WTC11 (cell line): ENCODE data around the gene SERPINB4. TPM values are rescaled to one million over a fixed set of nuclear protein-coding genes. Genes with fewer than 3 reads are reported as not detected.

Experiments used
- ATAC-seq: fragments of 200-7000 bp; cut with Tn5 transposase; 2 replicates; pipeline ENCODE4 v1.10.0; 2021; ENCODE audit warnings: mild to moderate bottlenecking, moderate library complexity
- CTCF ChIA-PET: fragments of 300-600 bp; sonication (Branson Sonifier 250); formaldehyde crosslinking; loops from one replicate; lab custom pipeline; 2021; ENCODE audit warnings: antibody characterized with exemption; lab: Charles Lee
- POLR2A ChIA-PET: fragments of 350-600 bp; sonication (Branson Sonifier 250); formaldehyde crosslinking; loops from one replicate; lab custom pipeline; 2021; ENCODE audit warnings: antibody characterized with exemption; lab: Charles Lee
- DNase-seq: peaks from one replicate; pipeline ENCODE4 v3.0.0; 2021; ENCODE audit warnings: low spot score
- H3K27ac Mint-ChIP-seq: 2 replicates; pipeline ENCODE4 v1.8.0; 2021; ENCODE audit warnings: mixed read lengths
- H3K27me3 Mint-ChIP-seq: 2 replicates; pipeline ENCODE4 v1.8.0; 2021; ENCODE audit warnings: low read depth, mild to moderate bottlenecking, moderate library complexity, mixed read lengths
- H3K36me3 Mint-ChIP-seq: 2 replicates; pipeline ENCODE4 v1.8.0; 2021; ENCODE audit warnings: mixed read lengths
- H3K4me1 Mint-ChIP-seq: 2 replicates; pipeline ENCODE4 v1.8.0; 2022; ENCODE audit warnings: mixed read lengths
- H3K4me3 Mint-ChIP-seq: 2 replicates; pipeline ENCODE4 v1.8.0; 2021; ENCODE audit warnings: mild to moderate bottlenecking, moderate library complexity, mixed read lengths
- H3K9me3 Mint-ChIP-seq: 2 replicates; pipeline ENCODE4 v1.8.0; 2021; ENCODE audit warnings: mixed read lengths
- ARID4B ChIP-seq: sonication (generic); formaldehyde crosslinking; IDR thresholded peaks from 2 replicates; pipeline ENCODE4 v1.8.0; 2023; ENCODE audit warnings: missing genetic modification reagents, mild to moderate bottlenecking, borderline replicate concordance
- ATF2 ChIP-seq: sonication (generic); formaldehyde crosslinking; IDR thresholded peaks from 2 replicates; pipeline ENCODE4 v1.8.1; 2022; ENCODE audit warnings: low read depth, missing genetic modification reagents, borderline replicate concordance
- E2F4 ChIP-seq: sonication (generic); formaldehyde crosslinking; IDR thresholded peaks from 2 replicates; pipeline ENCODE4 v1.8.1; 2022; ENCODE audit warnings: low read depth, mild to moderate bottlenecking, moderate library complexity, missing genetic modification reagents, borderline replicate concordance
- FOXP1 ChIP-seq: sonication (generic); formaldehyde crosslinking; IDR thresholded peaks from 2 replicates; pipeline ENCODE4 v1.8.0; 2022; ENCODE audit warnings: missing genetic modification reagents, mild to moderate bottlenecking, moderate library complexity, borderline replicate concordance
- GRHL2 ChIP-seq: fragments of 250-450 bp; sonication (Bioruptor Pico); IDR thresholded peaks from 2 replicates; pipeline ENCODE4 v1.8.0; 2022; ENCODE audit warnings: mild to moderate bottlenecking, moderate library complexity; ENCODE audit not compliant: insufficient replicate concordance, severe bottlenecking
- JAZF1 ChIP-seq: fragments of 250-450 bp; sonication (Bioruptor Pico); IDR thresholded peaks from 2 replicates; pipeline ENCODE4 v1.9.0; 2021; ENCODE audit warnings: moderate library complexity, mild to moderate bottlenecking, inconsistent platforms
- MXD4 ChIP-seq: fragments of 250-450 bp; sonication (Bioruptor Pico); IDR thresholded peaks from 2 replicates; pipeline ENCODE4 v1.8.0; 2021; ENCODE audit warnings: mild to moderate bottlenecking, moderate library complexity, borderline replicate concordance
- OVOL2 ChIP-seq: fragments of 250-450 bp; sonication (Bioruptor Pico); IDR thresholded peaks from 2 replicates; pipeline ENCODE4 v1.9.0; 2021; ENCODE audit warnings: mild to moderate bottlenecking, borderline replicate concordance
- PRDM15 ChIP-seq: sonication (generic); formaldehyde crosslinking; IDR thresholded peaks from 2 replicates; pipeline ENCODE4 v1.8.0; 2022; ENCODE audit warnings: missing genetic modification reagents
- RORB ChIP-seq: fragments of 250-450 bp; sonication (Bioruptor Pico); IDR thresholded peaks from 2 replicates; pipeline ENCODE4 v1.9.0; 2021; ENCODE audit warnings: mild to moderate bottlenecking
- STAT6 ChIP-seq: sonication (generic); formaldehyde crosslinking; conservative IDR thresholded peaks from 2 replicates; pipeline ENCODE4 v1.8.1; 2023; ENCODE audit warnings: mild to moderate bottlenecking, low read depth, missing genetic modification reagents, moderate library complexity
- TEAD4 ChIP-seq: sonication (generic); formaldehyde crosslinking; IDR thresholded peaks from 2 replicates; pipeline ENCODE4 v1.8.0; 2022; ENCODE audit warnings: mild to moderate bottlenecking, missing genetic modification reagents
- ZBTB21 ChIP-seq: sonication (generic); formaldehyde crosslinking; IDR thresholded peaks from 2 replicates; pipeline ENCODE4 v1.8.1; 2023; ENCODE audit warnings: mild to moderate bottlenecking, missing genetic modification reagents, borderline replicate concordance
- ZNF396 ChIP-seq: fragments of 250-450 bp; sonication (Bioruptor Pico); IDR thresholded peaks from 2 replicates; pipeline ENCODE4 v1.8.0; 2021; ENCODE audit warnings: mild to moderate bottlenecking, moderate library complexity, borderline replicate concordance
- total RNA-seq: library from RNA; stranded (reverse); gene quantifications from 3 replicates; pipeline ENCODE4 v1.2.3, GENCODE V29; 2021

SERPINB4 gene
- total RNA-seq, 1 experiment from 2014 or later = 1.3 TPM

- TF ChIP-seq ATF2 (CRISPR knock-in tag) (no peak), ZBTB21 (CRISPR knock-in tag) (no peak), JAZF1 (CRISPR knock-in tag) (no peak), OVOL2 (CRISPR knock-in tag) (no peak), GRHL2 (CRISPR knock-in tag) (no peak), TEAD4 (CRISPR knock-in tag) (no peak), RORB (CRISPR knock-in tag) (no peak), FOXP1 (CRISPR knock-in tag) (no peak), MXD4 (CRISPR knock-in tag) (no peak), PRDM15 (CRISPR knock-in tag) (no peak)
Measured at GRCh38 chr18:63681449-63682340, 37.6 kb upstream of the SERPINB4 start (continued).

DNA sequence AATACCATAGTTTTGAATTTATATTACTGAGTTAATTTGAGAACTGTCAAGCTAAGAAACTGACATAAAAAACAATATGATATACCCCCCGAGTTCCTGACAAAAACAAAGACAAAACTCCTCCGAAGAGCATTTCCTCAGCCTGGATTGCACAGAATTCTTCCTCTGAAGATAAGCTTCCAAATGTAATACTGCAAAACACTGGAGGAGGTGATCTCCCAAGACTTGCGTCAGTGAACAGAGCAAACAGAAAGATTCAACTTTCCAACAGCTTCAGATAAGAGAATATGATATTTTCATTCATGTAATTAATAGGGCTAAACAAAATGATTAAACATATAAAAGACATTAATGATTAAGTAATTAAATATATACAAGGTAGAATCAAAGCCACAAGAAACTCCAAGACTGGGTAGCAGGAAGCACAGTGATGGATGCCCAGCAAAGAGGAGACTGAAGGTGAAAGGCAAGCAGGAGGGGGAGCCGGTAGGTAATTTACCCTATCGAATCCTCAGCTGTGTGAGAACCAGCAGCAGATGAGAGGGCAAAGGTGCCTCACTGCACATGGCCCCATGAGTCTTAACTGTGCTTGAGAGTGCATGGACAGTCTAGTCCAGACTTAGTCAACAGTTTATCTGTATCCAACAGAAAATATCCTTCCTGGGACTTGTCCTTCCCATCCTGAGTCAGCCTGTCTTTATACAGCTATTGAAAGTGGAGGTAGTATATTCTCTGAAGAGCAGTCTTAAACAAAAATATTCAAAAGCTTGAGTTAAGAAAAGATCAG, 36.0 kb upstream of the SERPINB4 start:
- TF ChIP-seq STAT6 (CRISPR knock-in tag) = no peak
- no peak for TF ChIP-seq E2F4 (CRISPR knock-in tag)
- no peak for TF ChIP-seq ARID4B (CRISPR knock-in tag)
- TF ChIP-seq ZNF396 (CRISPR knock-in tag) = no peak
- TF ChIP-seq, all 79 proteins: peak for 0
- H3K4me1 Mint-ChIP-seq = peaks cover 22% of the 10 kb centered on the region
- no peaks in the 10 kb centered on the region for H3K9me3 Mint-ChIP-seq
- ChIA-PET POLR2A (no interaction called here), CTCF (interaction anchor here (1.5 kb wide), 1 partner anchor 169 kb away, joined by 4 read pairs; no protein-coding TSS in a partner anchor)
- H3K36me3 Mint-ChIP-seq = no peaks in the 10 kb centered on the region
- no peak for ATAC-seq
- no peak for DNase-seq
- no peaks in the 10 kb centered on the region; the same call in 1 of the 2 replicates for H3K27me3 Mint-ChIP-seq
- H3K4me3 Mint-ChIP-seq = no peak overlapping the region
- H3K27ac Mint-ChIP-seq = no peak overlapping the region
